Peyer's patch (tissue), 4 donors: ENCODE data around the gene RNF213. TPM values are rescaled to one million over a fixed set of nuclear protein-coding genes. Genes with fewer than 3 reads are reported as not detected.
"Not testable (repeated sequence)": the region's sequence is repeated elsewhere in the genome, so short reads cannot be mapped to it uniquely, and the experiment has no call there.

Source experiments
- DNase-seq, 3 donors: peaks; one replicate each; pipeline ENCODE4 v3.0.0-alpha.2; 2017 to 2019
- H3K27ac ChIP-seq, 4 donors: fragments of 200-600 bp; sonication (generic); one replicate each; pipeline ENCODE4 v1.5.1; 2016 to 2019
- H3K27me3 ChIP-seq, 2 donors: fragments of 200-600 bp; sonication (generic); one replicate each; pipeline ENCODE4 v1.5.1; 2019
- H3K36me3 ChIP-seq, 3 donors: fragments of 200-600 bp; sonication (generic); one replicate each; pipeline ENCODE4 v1.5.1; 2016 to 2019
- H3K4me1 ChIP-seq, 4 donors: fragments of 200-600 bp; sonication (generic); one replicate each; pipeline ENCODE4 v1.5.1; 2016 to 2019
- H3K4me3 ChIP-seq, 4 donors: fragments of 200-600 bp; sonication (generic); 1 replicate in 3 of 4; 2 replicates in 1 of 4; pipeline ENCODE4 v1.5.1; 2016 to 2019; ENCODE audit warnings: mild to moderate bottlenecking in 1 of 4
- H3K9me3 ChIP-seq, 4 donors: fragments of 200-600 bp; sonication (generic); one replicate each; pipeline ENCODE4 v1.5.1; 2016 to 2019; ENCODE audit warnings: mild to moderate bottlenecking in 1 of 4
- CTCF ChIP-seq, 6 experiments: fragments of 450-650 bp in 4 of 6; fragments of 200-600 bp in 2 of 6; sonication (generic) in 1 of 6; IDR thresholded peaks; one replicate each; pipeline ENCODE4 v1.5.1; 2017 to 2019; ENCODE audit warnings: antibody characterized with exemption in 6 of 6, mild to moderate bottlenecking in 3 of 6, moderate library complexity in 1 of 6
- POLR2A ChIP-seq, 2 donors: fragments of 450-650 bp; IDR thresholded peaks; one replicate each; pipeline ENCODE4 v1.5.1; 2017; ENCODE audit warnings: antibody characterized with exemption in 2 of 2, mild to moderate bottlenecking in 2 of 2, moderate library complexity in 2 of 2
- total RNA-seq, 4 donors: library from RNA; depleted of rRNA; stranded (reverse); fragments of >200 nt; gene quantifications; one replicate each; pipeline ENCODE4 v1.1.0, GENCODE V29; 2016

RNF213 gene
- total RNA-seq, 4 donors from 2014 or later = 187 to 404 (median 293) TPM

GRCh38 chr17:80394629-80395216, 134.1 kb downstream of the RNF213 start:
- TF ChIP-seq POLR2A (IDR thresholded peaks at IDR 0.05) (no peak), CTCF (IDR thresholded peaks at IDR 0.05) (no peak)
- H3K36me3 ChIP-seq = peaks cover 0 to 51% (median 0%) of the 10 kb centered on the region in 3 donors
- no peak for DNase-seq
- no peak overlapping the region for H3K4me3 ChIP-seq
- H3K27me3 ChIP-seq = no peaks in the 10 kb centered on the region
- no peaks in the 10 kb centered on the region for H3K4me1 ChIP-seq
- H3K9me3 ChIP-seq = no peaks in the 10 kb centered on the region
- H3K27ac ChIP-seq = no peak overlapping the region

DNA sequence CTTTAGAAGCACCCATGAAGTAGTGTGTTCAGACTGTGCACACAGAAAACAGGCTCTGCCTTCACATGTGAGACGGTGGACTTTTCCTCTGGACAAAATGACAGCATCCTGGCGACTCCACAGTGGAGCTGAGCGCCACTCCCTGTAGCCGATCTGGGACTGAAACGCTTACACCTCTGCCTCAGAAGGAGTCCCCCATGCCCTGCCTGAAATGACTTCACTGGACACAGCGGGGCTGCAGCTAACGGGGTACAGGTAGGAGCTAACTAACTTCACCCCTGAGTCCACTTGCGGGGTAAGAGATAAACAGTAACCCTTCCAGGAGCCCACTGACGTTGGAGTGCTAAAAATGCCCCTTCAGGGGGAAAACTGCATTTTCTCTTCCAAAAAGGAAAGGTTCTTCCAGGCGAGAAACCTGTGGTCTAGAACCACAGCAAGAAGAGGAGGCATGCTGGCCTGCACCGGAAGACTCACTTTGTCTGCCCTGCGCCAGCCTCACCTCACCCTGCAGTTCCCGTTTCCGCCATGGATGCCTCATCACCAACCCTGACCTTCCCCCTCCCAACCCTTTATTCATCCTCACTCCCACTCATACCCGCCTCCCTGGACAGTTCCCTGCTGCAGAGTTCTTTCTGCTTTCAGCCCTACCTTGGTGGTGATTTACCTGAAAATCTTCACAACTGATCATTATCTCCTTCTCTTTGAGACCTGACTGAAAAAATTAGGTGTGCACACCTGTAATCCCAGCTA, 134.9 kb downstream of the RNF213 start:
- Histone ChIP-seq H3K4me3 (no peak overlapping the region), H3K27ac (no peak overlapping the region), H3K36me3 (peaks cover 0 to 43% (median 0%) of the 10 kb centered on the region in 3 donors), H3K4me1 (no peaks in the 10 kb centered on the region), H3K27me3 (no peaks in the 10 kb centered on the region), H3K9me3 (no peaks in the 10 kb centered on the region)
- DNase-seq = no peak
- TF ChIP-seq CTCF (IDR thresholded peaks at IDR 0.05) (no peak), POLR2A (IDR thresholded peaks at IDR 0.05) (no peak)

DNA sequence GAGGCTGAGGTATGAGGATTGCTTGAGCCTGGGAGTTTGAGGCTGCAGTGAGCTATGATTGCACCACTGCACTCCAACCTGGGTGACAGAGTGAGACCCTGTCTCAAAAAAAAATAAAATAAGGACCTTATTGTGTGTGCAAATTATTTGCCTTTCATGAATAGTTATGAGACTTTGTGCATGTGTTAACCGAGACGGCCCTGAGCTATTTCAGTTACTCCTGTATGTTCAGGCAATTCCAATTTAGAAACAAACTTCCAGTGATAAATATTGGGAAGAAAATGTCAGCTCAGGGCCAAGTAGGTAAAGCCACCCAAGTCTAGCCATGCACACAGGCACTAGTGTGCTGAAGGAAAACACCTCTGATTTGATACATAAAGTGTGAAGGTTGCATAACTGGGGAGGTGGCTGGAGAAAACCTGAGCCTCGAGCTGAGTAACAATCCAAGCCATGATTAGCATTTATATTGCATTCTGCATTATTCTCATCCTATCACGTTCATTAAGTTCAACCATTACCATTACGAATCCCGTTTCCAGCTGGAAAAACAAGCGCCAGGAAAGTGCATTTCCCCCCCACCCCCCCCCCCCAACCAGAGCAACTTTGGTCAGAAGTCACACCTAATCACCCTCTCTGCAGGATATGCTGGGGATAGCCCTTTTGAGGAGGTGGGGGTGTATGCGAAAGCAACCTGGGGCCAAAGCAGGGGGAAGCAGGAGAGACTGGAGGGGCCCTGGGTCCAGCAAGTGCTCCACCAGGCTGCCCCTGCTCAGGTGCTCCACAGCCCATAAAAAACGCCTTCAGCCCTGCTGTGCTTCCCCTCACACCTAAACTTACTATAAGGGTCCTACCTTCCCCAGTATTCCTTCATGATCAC, 135.7 kb downstream of the RNF213 start:
- H3K9me3 ChIP-seq = no peaks in the 10 kb centered on the region
- H3K4me1 ChIP-seq = no peaks in the 10 kb centered on the region
- TF ChIP-seq POLR2A (IDR thresholded peaks at IDR 0.05) (no peak), CTCF (IDR thresholded peaks at IDR 0.05) (no peak)
- no peak for DNase-seq
- H3K27ac ChIP-seq = no peak overlapping the region
- no peak overlapping the region for H3K4me3 ChIP-seq
- H3K36me3 ChIP-seq = peaks cover 0 to 35% (median 0%) of the 10 kb centered on the region in 3 donors
- no peaks in the 10 kb centered on the region for H3K27me3 ChIP-seq

DNA sequence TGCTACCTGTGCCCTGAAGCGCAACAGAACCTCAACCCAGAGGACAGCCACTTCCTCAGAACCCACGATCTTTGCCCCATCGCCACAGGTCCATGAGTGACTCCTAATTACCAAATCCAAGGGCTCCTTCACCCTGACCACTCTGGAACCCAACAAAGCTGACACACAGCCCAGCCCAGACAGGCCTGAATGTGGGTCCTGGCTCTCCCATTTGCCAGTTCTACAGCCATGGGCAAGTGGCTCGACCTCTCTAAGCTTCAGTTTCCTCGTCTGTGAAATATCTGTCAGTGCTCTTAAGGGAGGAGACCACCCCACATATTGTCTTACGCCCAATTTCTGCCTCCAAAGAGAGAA, 136.4 kb downstream of the RNF213 start:
- Histone ChIP-seq H3K4me1 (no peaks in the 10 kb centered on the region), H3K27me3 (no peaks in the 10 kb centered on the region), H3K27ac (no peak overlapping the region), H3K9me3 (no peaks in the 10 kb centered on the region), H3K4me3 (no peak overlapping the region), H3K36me3 (peaks cover 0 to 29% (median 0%) of the 10 kb centered on the region in 3 donors)
- TF ChIP-seq CTCF (IDR thresholded peaks at IDR 0.05) = no peak
- TF ChIP-seq POLR2A (IDR thresholded peaks at IDR 0.05) = no peak
- no peak for DNase-seq

- no peak overlapping the region for H3K4me3 ChIP-seq
- H3K4me1 ChIP-seq = no peaks in the 10 kb centered on the region
- H3K9me3 ChIP-seq = no peaks in the 10 kb centered on the region
- H3K36me3 ChIP-seq = peaks cover 0 to 22% (median 0%) of the 10 kb centered on the region in 3 donors
- DNase-seq = no peak
- TF ChIP-seq CTCF (IDR thresholded peaks at IDR 0.05) (no peak), POLR2A (IDR thresholded peaks at IDR 0.05) (no peak)
- no peak overlapping the region for H3K27ac ChIP-seq
- H3K27me3 ChIP-seq = no peaks in the 10 kb centered on the region
These were observed 137.0 kb downstream of the RNF213 start for GRCh38 chr17:80397686-80398085.

GRCh38 chr17:80401086-80401485, 140.4 kb downstream of the RNF213 start:
- not testable (repeated sequence) for H3K27me3 ChIP-seq, H3K9me3 ChIP-seq, H3K36me3 ChIP-seq, H3K4me3 ChIP-seq, DNase-seq, H3K27ac ChIP-seq, H3K4me1 ChIP-seq

- not testable (repeated sequence) for H3K27ac ChIP-seq, H3K36me3 ChIP-seq, H3K9me3 ChIP-seq, DNase-seq, H3K4me1 ChIP-seq, H3K27me3 ChIP-seq, H3K4me3 ChIP-seq
These were observed 141.4 kb downstream of the RNF213 start for GRCh38 chr17:80402102-80402501.
